Measurements from ENCODE around the gene PPM1H.

The PPM1H gene

DNA sequence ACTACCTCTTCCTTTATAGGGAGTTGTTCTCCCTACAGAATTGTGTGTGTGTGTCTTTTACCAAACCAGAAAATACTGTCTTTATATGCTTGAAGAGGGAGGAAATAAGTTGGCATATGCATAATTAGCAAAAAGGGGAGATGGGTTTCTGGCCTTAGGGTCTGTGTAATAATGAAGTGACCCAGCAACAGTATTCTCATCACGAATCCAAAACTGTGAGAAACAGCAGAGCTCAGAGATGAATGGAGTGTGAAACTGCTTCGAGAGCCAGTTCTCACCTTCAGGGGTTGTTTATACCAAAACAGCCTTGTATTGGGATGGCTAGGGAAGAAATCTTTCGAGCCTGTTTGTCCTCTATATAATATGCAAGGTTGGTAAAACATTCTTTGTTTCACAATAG, 240.8 kb downstream of the PPM1H start:
- no peaks in the 10 kb centered on the region for H3K9me3 ChIP-seq
- no peaks in the 10 kb centered on the region for H3K27me3 ChIP-seq
- TF ChIP-seq, protein P1, sequence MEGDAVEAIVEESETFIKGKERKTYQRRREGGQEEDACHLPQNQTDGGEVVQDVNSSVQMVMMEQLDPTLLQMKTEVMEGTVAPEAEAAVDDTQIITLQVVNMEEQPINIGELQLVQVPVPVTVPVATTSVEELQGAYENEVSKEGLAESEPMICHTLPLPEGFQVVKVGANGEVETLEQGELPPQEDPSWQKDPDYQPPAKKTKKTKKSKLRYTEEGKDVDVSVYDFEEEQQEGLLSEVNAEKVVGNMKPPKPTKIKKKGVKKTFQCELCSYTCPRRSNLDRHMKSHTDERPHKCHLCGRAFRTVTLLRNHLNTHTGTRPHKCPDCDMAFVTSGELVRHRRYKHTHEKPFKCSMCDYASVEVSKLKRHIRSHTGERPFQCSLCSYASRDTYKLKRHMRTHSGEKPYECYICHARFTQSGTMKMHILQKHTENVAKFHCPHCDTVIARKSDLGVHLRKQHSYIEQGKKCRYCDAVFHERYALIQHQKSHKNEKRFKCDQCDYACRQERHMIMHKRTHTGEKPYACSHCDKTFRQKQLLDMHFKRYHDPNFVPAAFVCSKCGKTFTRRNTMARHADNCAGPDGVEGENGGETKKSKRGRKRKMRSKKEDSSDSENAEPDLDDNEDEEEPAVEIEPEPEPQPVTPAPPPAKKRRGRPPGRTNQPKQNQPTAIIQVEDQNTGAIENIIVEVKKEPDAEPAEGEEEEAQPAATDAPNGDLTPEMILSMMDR (IDR thresholded peaks at IDR 0.05) = no peak
- peaks cover 44% of the 10 kb centered on the region for H3K36me3 ChIP-seq
- no peak overlapping the region for H3K27ac ChIP-seq
- H3K4me3 ChIP-seq (ENCODE audit: low read depth in 1 of 2, low read length in 1 of 2) = no peak overlapping the region
- peaks cover 7 to 11% of the 10 kb centered on the region in 2 experiments for H3K4me1 ChIP-seq (ENCODE audit: control insufficient read depth in 1 of 2, insufficient read depth in 1 of 2, low read depth in 1 of 2, low read length in 1 of 2)

DNA sequence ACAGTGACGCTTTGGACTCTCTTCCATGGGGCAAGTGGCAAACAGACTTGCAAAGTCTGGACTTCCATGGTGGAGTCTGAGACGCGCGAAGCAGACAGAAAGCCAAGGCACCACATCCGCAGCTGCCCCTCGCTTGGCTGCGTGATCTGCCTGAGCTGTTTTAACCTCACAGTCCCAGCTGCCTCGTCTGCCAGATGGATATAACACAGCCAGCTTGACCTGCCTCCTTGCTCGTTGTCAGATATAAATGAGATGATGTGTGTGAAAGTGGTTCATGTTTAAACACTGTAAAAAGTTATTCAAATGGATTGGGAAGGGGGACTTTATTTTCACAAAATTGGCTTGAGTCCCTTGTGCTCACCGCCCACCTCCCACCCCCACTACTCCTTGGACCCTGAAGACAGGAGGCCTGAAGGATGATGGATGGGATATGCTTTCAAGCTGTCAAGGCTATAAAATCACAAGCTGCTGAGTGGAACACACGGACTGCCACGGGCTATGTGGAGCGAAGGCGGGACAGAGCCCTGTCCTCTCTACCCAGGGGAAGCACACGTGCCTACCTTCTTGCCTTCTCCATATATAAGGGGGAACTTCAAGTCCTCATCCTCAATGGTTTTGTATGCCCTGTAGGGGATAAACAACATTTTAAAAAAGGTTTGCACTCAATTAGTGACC, 241.4 kb downstream of the PPM1H start:
- Histone ChIP-seq H3K4me1 (ENCODE audit: control insufficient read depth in 1 of 2, insufficient read depth in 1 of 2, low read depth in 1 of 2, low read length in 1 of 2) (peaks cover 7 to 11% of the 10 kb centered on the region in 2 experiments), H3K9me3 (no peaks in the 10 kb centered on the region), H3K27me3 (no peaks in the 10 kb centered on the region), H3K36me3 (peaks cover 45% of the 10 kb centered on the region), H3K4me3 (ENCODE audit: low read depth in 1 of 2, low read length in 1 of 2) (no peak overlapping the region), H3K27ac (no peak overlapping the region)
- TF ChIP-seq, protein P1 (IDR thresholded peaks at IDR 0.05) = no peak

DNA sequence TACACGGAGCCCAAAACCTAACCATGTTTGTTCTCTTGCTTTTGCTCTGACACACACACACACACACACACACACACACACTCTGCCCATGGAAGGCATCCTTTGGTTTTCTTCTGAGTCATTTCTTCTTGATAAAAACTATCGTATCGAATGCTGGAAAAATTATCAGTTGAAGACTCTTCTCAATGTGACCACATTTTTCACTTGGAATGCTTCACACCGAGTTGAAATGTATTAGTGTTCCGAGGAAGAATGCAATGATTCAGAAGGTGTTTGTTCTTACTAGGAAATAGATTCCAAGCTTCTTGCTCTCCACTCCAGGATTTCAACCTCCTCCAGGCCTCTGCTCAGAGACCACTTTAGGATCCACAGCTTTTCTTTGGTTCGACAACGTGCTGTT, 242.1 kb downstream of the PPM1H start:
- H3K27ac ChIP-seq = no peak overlapping the region
- peaks cover 3 to 8% of the 10 kb centered on the region in 2 experiments for H3K4me1 ChIP-seq (ENCODE audit: control insufficient read depth in 1 of 2, insufficient read depth in 1 of 2, low read depth in 1 of 2, low read length in 1 of 2)
- no peak overlapping the region for H3K4me3 ChIP-seq (ENCODE audit: low read depth in 1 of 2, low read length in 1 of 2)
- H3K9me3 ChIP-seq = no peaks in the 10 kb centered on the region
- TF ChIP-seq, protein P1 (IDR thresholded peaks at IDR 0.05) = no peak
- H3K27me3 ChIP-seq = no peaks in the 10 kb centered on the region
- peaks cover 48% of the 10 kb centered on the region for H3K36me3 ChIP-seq

GRCh38 chr12:62691309-62691708, 243.6 kb downstream of the PPM1H start:
- no peaks in the 10 kb centered on the region for H3K27me3 ChIP-seq
- no peak overlapping the region for H3K27ac ChIP-seq
- peaks cover 51% of the 10 kb centered on the region for H3K36me3 ChIP-seq
- no peak overlapping the region for H3K4me3 ChIP-seq (ENCODE audit: low read depth in 1 of 2, low read length in 1 of 2)
- H3K4me1 ChIP-seq (ENCODE audit: control insufficient read depth in 1 of 2, insufficient read depth in 1 of 2, low read depth in 1 of 2, low read length in 1 of 2) = no peaks in the 10 kb centered on the region
- TF ChIP-seq, protein P1 (IDR thresholded peaks at IDR 0.05) = no peak
- H3K9me3 ChIP-seq = no peaks in the 10 kb centered on the region

GRCh38 chr12:62689042-62689839, 245.7 kb downstream of the PPM1H start:
- H3K4me1 ChIP-seq (ENCODE audit: control insufficient read depth in 1 of 2, insufficient read depth in 1 of 2, low read depth in 1 of 2, low read length in 1 of 2) = no peaks in the 10 kb centered on the region
- H3K27ac ChIP-seq = no peak overlapping the region
- H3K9me3 ChIP-seq = no peaks in the 10 kb centered on the region
- no peak overlapping the region for H3K4me3 ChIP-seq (ENCODE audit: low read depth in 1 of 2, low read length in 1 of 2)
- H3K36me3 ChIP-seq = peaks cover 55% of the 10 kb centered on the region
- TF ChIP-seq, protein P1 (IDR thresholded peaks at IDR 0.05) = no peak
- no peaks in the 10 kb centered on the region for H3K27me3 ChIP-seq
